ENCODE results near the gene ZNF343. TPM values are rescaled to one million over a fixed set of nuclear protein-coding genes. Genes with fewer than 3 reads are reported as not detected.

The ZNF343 gene
- total RNA-seq, 1 experiment from 2014 or later = 12.0 TPM

- ATAC-seq = no peak
Observed at GRCh38 chr20:2449386-2449785, 59.3 kb downstream of the ZNF343 start.

More at GRCh38 chr20:2449386-2449785, 59.3 kb downstream of the ZNF343 start:
- Histone ChIP-seq H3K9me2 (ENCODE audit: insufficient read depth) (no peaks in the 10 kb centered on the region), H3K9ac (ENCODE audit: low read length) (no peak overlapping the region), H3K4me3 (replicated peaks in 1 of 2; ENCODE audit: low read depth in 1 of 2, low read length in 2 of 2) (no peak overlapping the region), H3K4me1 (ENCODE audit: control insufficient read depth in 1 of 2, insufficient read depth in 2 of 2, low read length in 2 of 2) (no peaks in the 10 kb centered on the region), H2AFZ (ENCODE audit: low read depth, low read length, poor library complexity, severe bottlenecking) (no peak overlapping the region), H4K20me1 (ENCODE audit: insufficient read depth) (no peaks in the 10 kb centered on the region), H3K27ac (ENCODE audit: low read depth, low read length) (no peak overlapping the region), H3K79me2 (ENCODE audit: insufficient read depth, low read length) (no peaks in the 10 kb centered on the region), H3K36me3 (ENCODE audit: control insufficient read depth in 1 of 2, insufficient read depth in 2 of 2, low read length in 2 of 2) (no peaks in the 10 kb centered on the region), H3K27me3 (ENCODE audit: insufficient read depth, low read length) (no peaks in the 10 kb centered on the region), H3K4me2 (ENCODE audit: low read length) (no peak overlapping the region), H3K9me3 (ENCODE audit: control insufficient read depth in 1 of 2, insufficient read depth in 1 of 2, low read depth in 1 of 2, low read length in 2 of 2) (no peaks in the 10 kb centered on the region)
- CTCF ChIA-PET = no interaction called here
- TF ChIP-seq YY1 (IDR thresholded peaks at IDR 0.05; ENCODE audit: extremely low read depth, insufficient replicate concordance, low read depth, low read length) (no peak), EZH2phosphoT487 (IDR thresholded peaks at IDR 0.05; ENCODE audit: borderline replicate concordance) (no peak), POLR2A (IDR thresholded peaks at IDR 0.05; ENCODE audit: borderline replicate concordance, extremely low read depth, insufficient read depth, insufficient read length) (no peak), EZH2 (IDR thresholded peaks at IDR 0.05) (no peak), FOSL1 (IDR thresholded peaks at IDR 0.05; ENCODE audit: low read depth) (no peak), CBX3 (IDR thresholded peaks at IDR 0.05; ENCODE audit: low read depth) (no peak), EGR1 (IDR thresholded peaks at IDR 0.05; ENCODE audit: low read depth) (no peak), CEBPB (IDR thresholded peaks at IDR 0.05; ENCODE audit: low read depth) (no peak), CTCF (IDR thresholded peaks at IDR 0.05 in 2 of 3, conservative IDR thresholded peaks at IDR 0.05 in 1 of 3; ENCODE audit: borderline replicate concordance in 1 of 3, insufficient read depth in 1 of 3, low read depth in 2 of 3, low read length in 2 of 3) (no peak), SRF (IDR thresholded peaks at IDR 0.05; ENCODE audit: low read depth) (no peak), MAX (IDR thresholded peaks at IDR 0.05) (no peak), ELF1 (IDR thresholded peaks at IDR 0.05; ENCODE audit: borderline replicate concordance, low read depth) (no peak), SP1 (IDR thresholded peaks at IDR 0.05; ENCODE audit: low read depth) (no peak), ATF3 (IDR thresholded peaks at IDR 0.05) (no peak), ZFX (IDR thresholded peaks at IDR 0.05) (no peak), ZBTB33 (IDR thresholded peaks at IDR 0.05; ENCODE audit: extremely low read depth, insufficient replicate concordance, low read length) (no peak), JUND (IDR thresholded peaks at IDR 0.05) (no peak), ZNF274 (IDR thresholded peaks at IDR 0.05; ENCODE audit: low read depth, low read length) (no peak), POLR2AphosphoS5 (IDR thresholded peaks at IDR 0.05; ENCODE audit: low read depth, low read length) (no peak)
- RAD21 ChIA-PET (ENCODE audit: low non-redundant PET in 1 of 2, low total read pairs in 2 of 2, uncharacterized antibody in 2 of 2, unreplicated experiment in 2 of 2) = no interaction called here
- intact Hi-C loops (cut with micrococcal nuclease) = no loop called here
- DNase-seq (ENCODE audit: low read depth, low spot score) = no peak
- no TSS peak for BruUV-seq (replicated peaks)
- POLR2A ChIA-PET = no interaction called here
